Activated naive CD8-positive, alpha-beta T cell treated with anti-CD3 and anti-CD28 coated beads, Interleukin-2, amount 10 ng/mL, durations not matched to agents 7 days and 5 days (primary cell): Measurements from ENCODE around the gene POMT2. TPM values are rescaled to one million over a fixed set of nuclear protein-coding genes. Genes with fewer than 3 reads are reported as not detected.

Experiments
- ATAC-seq: fragments of 150-1000 bp; cut with Tn5 transposase; one replicate; pipeline ENCODE4 v1.10.0; 2021; ENCODE audit warnings: low read depth, moderate library complexity
- POLR2A ChIA-PET: fragments of 350-600 bp; sonication (Branson Sonifier 250); formaldehyde crosslinking; loops from one replicate; lab custom pipeline; 2021; ENCODE audit warnings: antibody characterized with exemption; lab: Charles Lee
- DNase-seq: peaks from one replicate; pipeline ENCODE4 v3.0.0; 2021
- H3K27ac Mint-ChIP-seq: one replicate; pipeline ENCODE4 v1.8.0; 2022; ENCODE audit warnings: mild to moderate bottlenecking, mixed read lengths
- H3K27me3 Mint-ChIP-seq: one replicate; pipeline ENCODE4 v1.8.0; 2022; ENCODE audit warnings: mild to moderate bottlenecking, moderate library complexity, mixed read lengths
- H3K36me3 Mint-ChIP-seq: one replicate; pipeline ENCODE4 v1.8.0; 2021; ENCODE audit warnings: mild to moderate bottlenecking, mixed read lengths
- H3K4me1 Mint-ChIP-seq: one replicate; pipeline ENCODE4 v1.8.0; 2021; ENCODE audit warnings: mixed read lengths
- H3K4me3 Mint-ChIP-seq: one replicate; pipeline ENCODE4 v1.8.0; 2022; ENCODE audit warnings: mild to moderate bottlenecking, moderate library complexity, mixed read lengths
- H3K9me3 Mint-ChIP-seq: one replicate; pipeline ENCODE4 v1.8.0; 2021; ENCODE audit warnings: mixed read lengths
- total RNA-seq, 2 experiments: library from RNA; stranded (reverse); gene quantifications; one replicate each; pipeline ENCODE4 v1.2.3, GENCODE V29; 2021

The POMT2 gene
- total RNA-seq, 2 experiments from 2014 or later, result 9.3 to 10.6 TPM

GRCh38 chr14:77278461-77279230 lies 42.0 kb downstream of the POMT2 start:
- ATAC-seq (no peak), DNase-seq (no peak)
- Mint-ChIP-seq H3K27ac (no peak overlapping the region), H3K4me1 (peaks cover 1% of the 10 kb centered on the region), H3K36me3 (peaks cover 4% of the 10 kb centered on the region), H3K4me3 (no peak overlapping the region), H3K9me3 (no peaks in the 10 kb centered on the region), H3K27me3 (no peaks in the 10 kb centered on the region)
- POLR2A ChIA-PET, result no interaction called here

- POLR2A ChIA-PET, result no interaction called here
- no peak overlapping the region for H3K4me3 Mint-ChIP-seq
- H3K27me3 Mint-ChIP-seq, result peaks cover 8% of the 10 kb centered on the region
- peaks cover 1% of the 10 kb centered on the region for H3K4me1 Mint-ChIP-seq
- no peak for ATAC-seq
- H3K9me3 Mint-ChIP-seq, result no peaks in the 10 kb centered on the region
- no peak for DNase-seq
- H3K36me3 Mint-ChIP-seq, result peaks cover 1% of the 10 kb centered on the region
- no peak overlapping the region for H3K27ac Mint-ChIP-seq
These were observed 43.7 kb downstream of the POMT2 start for GRCh38 chr14:77276959-77277358.

GRCh38 chr14:77276295-77276935 lies 44.3 kb downstream of the POMT2 start:
- Mint-ChIP-seq H3K4me1 (peaks cover 1% of the 10 kb centered on the region), H3K4me3 (no peak overlapping the region), H3K9me3 (no peaks in the 10 kb centered on the region), H3K36me3 (peaks cover 1% of the 10 kb centered on the region), H3K27me3 (peaks cover 13% of the 10 kb centered on the region), H3K27ac (no peak overlapping the region)
- DNase-seq (no peak), ATAC-seq (no peak)
- POLR2A ChIA-PET, result no interaction called here

GRCh38 chr14:77275601-77276017 lies 45.1 kb downstream of the POMT2 start:
- POLR2A ChIA-PET, result no interaction called here
- H3K36me3 Mint-ChIP-seq, result peaks cover 1% of the 10 kb centered on the region
- peaks cover 1% of the 10 kb centered on the region for H3K4me1 Mint-ChIP-seq
- H3K9me3 Mint-ChIP-seq, result no peaks in the 10 kb centered on the region
- ATAC-seq, result no peak
- no peak overlapping the region for H3K4me3 Mint-ChIP-seq
- H3K27me3 Mint-ChIP-seq, result peaks cover 16% of the 10 kb centered on the region
- no peak overlapping the region for H3K27ac Mint-ChIP-seq
- no peak for DNase-seq

GRCh38 chr14:77275041-77275580 lies 45.6 kb downstream of the POMT2 start:
- Mint-ChIP-seq H3K4me1 (peaks cover 1% of the 10 kb centered on the region), H3K4me3 (no peak overlapping the region), H3K9me3 (no peaks in the 10 kb centered on the region), H3K27me3 (peaks cover 20% of the 10 kb centered on the region), H3K27ac (no peak overlapping the region), H3K36me3 (no peaks in the 10 kb centered on the region)
- ATAC-seq, result no peak
- POLR2A ChIA-PET, result no interaction called here
- no peak for DNase-seq

- POLR2A ChIA-PET, result no interaction called here
These were observed 46.9 kb downstream of the POMT2 start for GRCh38 chr14:77273796-77274195.

GRCh38 chr14:77272261-77272660 lies 48.4 kb downstream of the POMT2 start:
- Mint-ChIP-seq H3K27ac (no peak overlapping the region), H3K4me3 (no peak overlapping the region), H3K9me3 (peaks cover 2% of the 10 kb centered on the region), H3K36me3 (peaks cover 1% of the 10 kb centered on the region), H3K4me1 (peaks cover 1% of the 10 kb centered on the region), H3K27me3 (peaks cover 42% of the 10 kb centered on the region)
- no peak for DNase-seq
- ATAC-seq, result no peak
- POLR2A ChIA-PET, result no interaction called here

More at GRCh38 chr14:77273796-77274195, 46.9 kb downstream of the POMT2 start:
- Mint-ChIP-seq H3K27ac (no peak overlapping the region), H3K27me3 (peaks cover 31% of the 10 kb centered on the region), H3K4me1 (peaks cover 1% of the 10 kb centered on the region), H3K9me3 (no peaks in the 10 kb centered on the region), H3K4me3 (no peak overlapping the region), H3K36me3 (no peaks in the 10 kb centered on the region)
- ATAC-seq, result no peak
- DNase-seq, result no peak

GRCh38 chr14:77271113-77271710 lies 49.5 kb downstream of the POMT2 start, which contains the start of gene NGB:
Gene NGB (minus strand): TSS chr14:77271206. CDS start chr14:77270937, 269 bp downstream.
- ATAC-seq (no peak), DNase-seq (no peak)
- POLR2A ChIA-PET, result no interaction called here
- Mint-ChIP-seq H3K36me3 (peaks cover 1% of the 10 kb centered on the region), H3K4me3 (no peak within 1 kb of the TSS), H3K27me3 (peaks cover 42% of the 10 kb centered on the region), H3K9me3 (peaks cover 2% of the 10 kb centered on the region), H3K4me1 (peaks cover 1% of the 10 kb centered on the region), H3K27ac (no peak within 1 kb of the TSS)

GRCh38 chr14:77270361-77271112 lies 50.1 kb downstream of the POMT2 start:
- peaks cover 42% of the 10 kb centered on the region for H3K27me3 Mint-ChIP-seq
- H3K9me3 Mint-ChIP-seq, result peaks cover 2% of the 10 kb centered on the region
- no peak overlapping the region for H3K27ac Mint-ChIP-seq
- POLR2A ChIA-PET, result no interaction called here
- H3K36me3 Mint-ChIP-seq, result peaks cover 1% of the 10 kb centered on the region
- DNase-seq, result no peak
- H3K4me1 Mint-ChIP-seq, result no peaks in the 10 kb centered on the region
- no peak for ATAC-seq
- H3K4me3 Mint-ChIP-seq, result no peak overlapping the region

GRCh38 chr14:77268989-77269600 lies 51.6 kb downstream of the POMT2 start:
- Mint-ChIP-seq H3K9me3 (peaks cover 2% of the 10 kb centered on the region), H3K4me3 (no peak overlapping the region)
- ATAC-seq, result no peak

GRCh38 chr14:77267937-77268699 lies 52.6 kb downstream of the POMT2 start:
- Mint-ChIP-seq H3K27ac (no peak overlapping the region), H3K4me1 (no peaks in the 10 kb centered on the region), H3K36me3 (peaks cover 1% of the 10 kb centered on the region), H3K27me3 (peaks cover 48% of the 10 kb centered on the region), H3K4me3 (no peak overlapping the region), H3K9me3 (peaks cover 2% of the 10 kb centered on the region)
- DNase-seq (no peak), ATAC-seq (no peak)
- POLR2A ChIA-PET, result no interaction called here

More at GRCh38 chr14:77268989-77269600, 51.6 kb downstream of the POMT2 start:
- H3K4me1 Mint-ChIP-seq, result no peaks in the 10 kb centered on the region
- H3K27me3 Mint-ChIP-seq, result peaks cover 42% of the 10 kb centered on the region
- DNase-seq, result no peak
- no peak overlapping the region for H3K27ac Mint-ChIP-seq
- POLR2A ChIA-PET, result no interaction called here
- peaks cover 1% of the 10 kb centered on the region for H3K36me3 Mint-ChIP-seq

- H3K27ac Mint-ChIP-seq, result no peak overlapping the region
- H3K9me3 Mint-ChIP-seq, result peaks cover 2% of the 10 kb centered on the region
- peaks cover 46% of the 10 kb centered on the region for H3K27me3 Mint-ChIP-seq
- H3K4me3 Mint-ChIP-seq, result no peak overlapping the region
- DNase-seq, result peak; percentile 14
- ATAC-seq, result no peak
- peaks cover 1% of the 10 kb centered on the region for H3K36me3 Mint-ChIP-seq
- no peaks in the 10 kb centered on the region for H3K4me1 Mint-ChIP-seq
- POLR2A ChIA-PET, result no interaction called here
These were observed 54.3 kb downstream of the POMT2 start for GRCh38 chr14:77266336-77266735.
